VCaP (cell line): Measurements from ENCODE around the gene MARK2.

ENCODE experiments used
- H3K27ac ChIP-seq: fragments of 450-650 bp; 2 replicates; pipeline ENCODE4 v1.5.1; 2017
- TF ChIP-seq, protein P1 (sequence below): fragments of 450-650 bp; conservative IDR thresholded peaks from 2 replicates; pipeline ENCODE4 v1.5.1; 2017; ENCODE audit warnings: mild to moderate bottlenecking, moderate library complexity

MARK2 gene

DNA sequence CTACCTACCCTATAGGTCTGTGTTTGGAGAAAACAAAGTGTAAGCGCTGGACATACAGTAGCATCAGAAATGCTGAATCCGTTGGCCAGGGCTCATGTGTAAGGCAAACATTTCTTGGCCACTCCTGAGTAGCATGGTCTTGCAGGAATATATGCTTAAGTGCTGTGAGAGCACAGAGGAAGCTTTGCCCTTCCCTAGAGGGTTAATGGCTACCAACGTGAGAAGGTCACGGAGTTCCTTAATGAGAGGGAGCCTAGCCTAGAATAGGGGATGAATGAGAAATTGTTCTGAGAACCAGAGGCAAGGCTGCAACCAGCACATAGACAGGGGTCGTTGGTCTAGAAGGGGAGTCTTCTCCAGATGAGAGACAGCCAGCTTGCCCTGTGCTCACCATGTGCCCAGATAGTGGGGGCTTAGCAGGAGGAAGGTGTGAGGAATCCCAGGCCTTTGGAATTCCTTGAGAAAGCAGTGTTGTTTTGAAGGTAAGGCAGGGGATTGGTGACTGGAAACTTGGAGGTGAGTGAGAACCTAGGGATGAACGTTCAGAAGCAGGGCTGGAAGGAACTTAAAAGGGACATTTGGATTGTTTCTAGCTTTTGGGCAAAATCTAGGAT is 48.6 kb downstream of the MARK2 start:
- TF ChIP-seq, protein P1, sequence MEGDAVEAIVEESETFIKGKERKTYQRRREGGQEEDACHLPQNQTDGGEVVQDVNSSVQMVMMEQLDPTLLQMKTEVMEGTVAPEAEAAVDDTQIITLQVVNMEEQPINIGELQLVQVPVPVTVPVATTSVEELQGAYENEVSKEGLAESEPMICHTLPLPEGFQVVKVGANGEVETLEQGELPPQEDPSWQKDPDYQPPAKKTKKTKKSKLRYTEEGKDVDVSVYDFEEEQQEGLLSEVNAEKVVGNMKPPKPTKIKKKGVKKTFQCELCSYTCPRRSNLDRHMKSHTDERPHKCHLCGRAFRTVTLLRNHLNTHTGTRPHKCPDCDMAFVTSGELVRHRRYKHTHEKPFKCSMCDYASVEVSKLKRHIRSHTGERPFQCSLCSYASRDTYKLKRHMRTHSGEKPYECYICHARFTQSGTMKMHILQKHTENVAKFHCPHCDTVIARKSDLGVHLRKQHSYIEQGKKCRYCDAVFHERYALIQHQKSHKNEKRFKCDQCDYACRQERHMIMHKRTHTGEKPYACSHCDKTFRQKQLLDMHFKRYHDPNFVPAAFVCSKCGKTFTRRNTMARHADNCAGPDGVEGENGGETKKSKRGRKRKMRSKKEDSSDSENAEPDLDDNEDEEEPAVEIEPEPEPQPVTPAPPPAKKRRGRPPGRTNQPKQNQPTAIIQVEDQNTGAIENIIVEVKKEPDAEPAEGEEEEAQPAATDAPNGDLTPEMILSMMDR = no peak
- H3K27ac ChIP-seq = peak overlapping the region; percentile 32

DNA sequence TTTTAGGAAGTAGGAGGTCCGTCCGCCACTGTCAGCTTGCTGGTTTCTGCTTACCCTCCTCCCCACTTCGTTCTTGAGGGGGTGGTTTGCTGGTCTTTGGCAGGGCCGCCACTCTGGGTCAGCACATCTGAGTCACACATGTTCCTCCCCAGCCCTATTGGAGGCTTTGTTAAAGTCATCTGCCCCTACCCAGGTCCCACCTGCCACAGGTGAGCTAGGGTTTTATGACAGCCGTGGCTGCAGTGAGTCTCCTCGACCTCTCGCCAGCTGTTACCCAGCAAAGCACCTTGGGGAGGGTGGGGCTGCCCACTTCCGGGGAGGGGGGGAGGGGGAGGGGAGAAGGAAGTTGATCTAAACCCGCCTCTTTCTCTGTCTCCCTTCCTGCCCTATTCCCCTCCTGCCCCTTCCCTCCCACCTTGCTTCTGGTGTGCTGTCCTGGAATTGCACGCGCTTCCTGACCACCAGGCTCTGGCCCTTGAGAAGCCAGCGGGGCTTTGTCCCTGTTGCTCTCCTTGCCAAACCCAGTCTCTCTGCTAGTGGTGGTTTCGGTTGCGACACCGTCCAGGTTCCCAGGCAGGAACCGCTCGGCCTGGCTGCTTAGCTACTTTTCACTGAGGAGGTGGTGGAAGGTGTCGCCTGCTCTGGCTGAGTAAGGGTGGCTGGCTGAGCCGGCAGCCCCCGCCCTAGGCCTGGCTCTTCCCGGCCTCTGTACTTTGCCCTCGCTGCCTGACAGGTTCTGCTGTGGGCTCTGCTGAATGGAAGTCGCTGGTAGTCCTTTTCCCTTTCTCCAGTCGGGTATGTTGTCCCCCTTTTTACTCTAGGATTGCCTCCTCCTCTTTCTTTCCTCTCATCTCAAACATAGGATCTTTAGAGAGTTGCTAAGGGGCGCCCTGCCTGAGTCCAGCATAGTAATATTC is 49.5 kb downstream of the MARK2 start:
- TF ChIP-seq, protein P1 = no peak
- H3K27ac ChIP-seq = peak overlapping the region; percentile 32

DNA sequence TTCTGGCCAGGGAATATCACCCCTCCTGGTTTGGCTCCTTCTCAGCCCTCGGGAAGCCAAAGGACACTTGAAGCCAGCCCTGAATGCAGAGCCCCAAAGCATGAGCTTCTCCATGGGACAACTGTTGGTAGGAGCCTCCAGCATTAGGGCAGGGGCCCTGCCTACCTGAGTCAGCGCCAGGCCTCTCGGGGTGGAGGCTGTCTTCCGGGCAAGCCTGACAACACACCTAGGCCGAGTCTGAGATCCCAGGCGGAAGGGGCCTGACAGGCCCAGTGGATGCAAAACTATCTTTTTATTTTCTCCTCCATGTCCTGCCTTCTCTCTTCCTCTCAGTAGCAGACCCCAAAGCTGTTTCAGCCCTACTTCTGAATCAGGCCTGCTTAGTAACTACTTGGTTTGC is 50.4 kb downstream of the MARK2 start:
- TF ChIP-seq, protein P1 = no peak
- peak overlapping the region; percentile 32 for H3K27ac ChIP-seq

DNA sequence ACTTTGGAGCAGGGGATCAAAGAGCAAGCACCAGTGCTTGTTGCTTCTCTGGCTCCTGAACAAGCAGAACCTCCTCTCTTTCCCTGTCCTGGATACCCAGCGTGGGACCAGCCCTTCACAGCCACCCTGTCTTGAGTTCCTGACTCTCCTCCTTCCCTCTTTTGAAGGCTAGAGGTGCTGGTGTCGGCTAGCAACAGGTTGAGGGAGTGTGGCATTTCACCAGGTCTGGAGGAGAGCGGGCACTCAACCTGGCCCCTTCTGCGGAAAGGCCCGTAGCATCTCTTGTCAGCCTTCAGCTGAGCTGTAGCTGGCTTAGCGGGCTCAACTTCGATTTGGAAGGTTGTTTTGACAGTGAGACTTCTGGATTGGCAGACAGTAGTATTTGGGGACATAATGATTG is 51.5 kb downstream of the MARK2 start:
- H3K27ac ChIP-seq = peak overlapping the region; percentile 2; the same call in 1 of the 2 replicates
- TF ChIP-seq, protein P1 = no peak

DNA sequence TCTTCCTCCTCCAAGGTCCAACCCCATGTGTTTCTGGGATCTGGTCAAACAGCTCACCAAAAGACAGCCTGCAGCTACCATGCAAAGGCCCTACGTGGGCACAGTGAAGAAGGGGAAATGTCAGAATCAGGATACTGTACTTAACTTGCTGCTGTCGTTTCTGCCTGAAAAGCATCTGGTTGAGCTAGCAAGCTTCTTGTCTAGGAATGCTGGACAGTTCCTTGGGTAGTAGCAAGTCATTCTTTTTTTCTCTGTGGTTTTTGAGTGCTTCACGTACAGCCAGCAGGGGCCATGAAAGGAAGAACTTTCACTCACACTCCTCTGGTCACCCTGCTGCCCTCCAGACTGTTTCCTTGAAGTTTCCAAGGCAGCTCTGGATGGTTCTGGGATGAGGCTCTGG is 53.3 kb downstream of the MARK2 start:
- H3K27ac ChIP-seq = peak overlapping the region; percentile 4; the same call in 1 of the 2 replicates
- TF ChIP-seq, protein P1 = no peak

DNA sequence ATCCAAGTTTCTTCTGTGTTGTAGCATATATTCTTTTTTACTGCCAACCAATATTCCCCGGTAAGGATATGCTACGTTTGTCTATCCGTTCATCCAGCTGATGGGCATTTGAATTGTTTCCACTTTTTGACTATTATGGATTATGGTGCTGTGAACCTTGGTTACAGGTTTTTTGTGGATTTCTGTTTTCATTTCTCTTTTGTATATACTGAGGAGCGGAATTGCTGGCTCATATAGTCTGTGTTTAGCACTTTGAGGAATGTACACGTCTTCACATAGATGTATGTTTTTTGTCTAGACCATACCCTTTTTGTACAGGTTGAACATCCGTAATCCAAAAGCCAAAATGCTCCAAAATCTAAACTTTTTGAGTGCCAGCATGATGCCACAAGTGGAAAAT is 54.4 kb downstream of the MARK2 start:
- H3K27ac ChIP-seq = no peak overlapping the region
- TF ChIP-seq, protein P1 = no peak

DNA sequence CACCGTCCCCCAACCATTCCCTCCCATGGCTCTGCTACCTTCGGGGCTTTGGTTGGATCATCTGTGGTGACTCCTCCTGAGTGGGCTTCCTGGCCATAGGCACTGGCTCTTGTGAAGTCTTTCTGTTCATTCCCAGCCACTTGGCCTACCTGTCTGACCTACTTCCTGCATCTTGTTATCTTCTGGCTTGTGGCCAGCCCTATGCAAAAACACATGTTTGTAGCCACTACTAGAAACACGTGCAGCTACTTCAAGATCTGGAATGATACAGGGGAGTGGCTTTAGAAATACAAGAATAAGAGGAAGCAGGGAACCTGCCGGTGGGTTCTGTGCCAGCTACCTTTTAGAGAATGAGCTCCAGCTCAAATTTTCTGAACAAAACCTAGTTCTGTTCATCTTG is 57.2 kb downstream of the MARK2 start:
- H3K27ac ChIP-seq = peak overlapping the region; percentile 36
- TF ChIP-seq, protein P1 = no peak
